Uterus (tissue), 4 donors: ENCODE results near the gene ITM2A. TPM values are rescaled to one million over a fixed set of nuclear protein-coding genes. Genes with fewer than 3 reads are reported as not detected.
A peak's percentile ranks its signal among the peaks of the same experiment; 100 is the strongest.

Source experiments
- DNase-seq, 2 donors: peaks; one replicate each; pipeline ENCODE4 v3.0.0-alpha.2; 2019 to 2020
- H3K27ac ChIP-seq, 2 donors: fragments of 200-600 bp; sonication (generic); 1 replicate in 1 of 2; 2 replicates in 1 of 2; pipeline ENCODE4 v1.5.1; 2016 to 2018
- H3K27me3 ChIP-seq, 2 donors: fragments of 200-600 bp; sonication (generic); one replicate each; pipeline ENCODE4 v1.5.1; 2018 to 2019; ENCODE audit warnings: control low read depth in 1 of 2
- H3K36me3 ChIP-seq, 2 donors: fragments of 200-600 bp; sonication (generic); one replicate each; pipeline ENCODE4 v1.5.1; 2019; ENCODE audit warnings: control low read depth in 1 of 2
- H3K4me1 ChIP-seq, 2 donors: fragments of 200-600 bp; sonication (generic); one replicate each; pipeline ENCODE4 v1.5.1; 2018 to 2019; ENCODE audit warnings: control low read depth in 1 of 2
- H3K4me3 ChIP-seq, 2 donors: fragments of 200-600 bp; sonication (generic); 1 replicate in 1 of 2; 2 replicates in 1 of 2; pipeline ENCODE4 v1.5.1; 2018 to 2019; ENCODE audit warnings: mild to moderate bottlenecking in 1 of 2
- H3K9me3 ChIP-seq, 2 donors: fragments of 200-600 bp; sonication (generic); one replicate each; pipeline ENCODE4 v1.5.1; 2019; ENCODE audit warnings: control low read depth in 1 of 2
- POLR2A ChIP-seq, 2 donors: fragments of 450-650 bp; IDR thresholded peaks; one replicate each; pipeline ENCODE4 v1.6.1; 2016; ENCODE audit warnings: antibody characterized with exemption in 2 of 2, mild to moderate bottlenecking in 1 of 2, moderate library complexity in 1 of 2
- intact Hi-C: fragments of 100-400 bp; cut with DNase I; formaldehyde crosslinking; loops from one replicate; pipeline ENCODE4 v1.15.1; 2023; ENCODE audit warnings: low total_unique reads
- total RNA-seq, 4 donors: library from RNA; depleted of rRNA in 3 of 4; stranded (reverse); fragments of >200 nt in 3 of 4; gene quantifications; one replicate each; pipeline versions ENCODE4 v1.1.0 to v1.2.4, GENCODE V29; 2014 to 2023
- TF ChIP-seq, protein P1 (sequence below), 4 experiments: fragments of 200-600 bp in 2 of 4; fragments of 450-650 bp in 2 of 4; sonication (generic) in 2 of 4; IDR thresholded peaks; one replicate each; pipeline ENCODE4 v1.5.1; 2016 to 2019; ENCODE audit warnings: antibody characterized with exemption in 4 of 4, mild to moderate bottlenecking in 2 of 4, moderate library complexity in 1 of 4
- donor health status: DM: yes; HTN: yes; CAD: no.

The ITM2A gene
- total RNA-seq, 4 donors from 2014 or later = 69.7 to 565 (median 94.4) TPM

- no peaks in the 10 kb centered on the region for H3K9me3 ChIP-seq
- no peaks in the 10 kb centered on the region for H3K27me3 ChIP-seq
- TF ChIP-seq, protein P1, sequence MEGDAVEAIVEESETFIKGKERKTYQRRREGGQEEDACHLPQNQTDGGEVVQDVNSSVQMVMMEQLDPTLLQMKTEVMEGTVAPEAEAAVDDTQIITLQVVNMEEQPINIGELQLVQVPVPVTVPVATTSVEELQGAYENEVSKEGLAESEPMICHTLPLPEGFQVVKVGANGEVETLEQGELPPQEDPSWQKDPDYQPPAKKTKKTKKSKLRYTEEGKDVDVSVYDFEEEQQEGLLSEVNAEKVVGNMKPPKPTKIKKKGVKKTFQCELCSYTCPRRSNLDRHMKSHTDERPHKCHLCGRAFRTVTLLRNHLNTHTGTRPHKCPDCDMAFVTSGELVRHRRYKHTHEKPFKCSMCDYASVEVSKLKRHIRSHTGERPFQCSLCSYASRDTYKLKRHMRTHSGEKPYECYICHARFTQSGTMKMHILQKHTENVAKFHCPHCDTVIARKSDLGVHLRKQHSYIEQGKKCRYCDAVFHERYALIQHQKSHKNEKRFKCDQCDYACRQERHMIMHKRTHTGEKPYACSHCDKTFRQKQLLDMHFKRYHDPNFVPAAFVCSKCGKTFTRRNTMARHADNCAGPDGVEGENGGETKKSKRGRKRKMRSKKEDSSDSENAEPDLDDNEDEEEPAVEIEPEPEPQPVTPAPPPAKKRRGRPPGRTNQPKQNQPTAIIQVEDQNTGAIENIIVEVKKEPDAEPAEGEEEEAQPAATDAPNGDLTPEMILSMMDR (IDR thresholded peaks at IDR 0.05) = no peak
- TF ChIP-seq POLR2A (IDR thresholded peaks at IDR 0.05) = no peak
- no peaks in the 10 kb centered on the region for H3K36me3 ChIP-seq
- H3K4me3 ChIP-seq = no peak overlapping the region
- no peaks in the 10 kb centered on the region for H3K4me1 ChIP-seq
- no peak for DNase-seq
- intact Hi-C loops = no loop called here
- no peak overlapping the region for H3K27ac ChIP-seq
These were observed 4.5 kb upstream of the ITM2A start for GRCh38 chrX:79371640-79372039.

DNA sequence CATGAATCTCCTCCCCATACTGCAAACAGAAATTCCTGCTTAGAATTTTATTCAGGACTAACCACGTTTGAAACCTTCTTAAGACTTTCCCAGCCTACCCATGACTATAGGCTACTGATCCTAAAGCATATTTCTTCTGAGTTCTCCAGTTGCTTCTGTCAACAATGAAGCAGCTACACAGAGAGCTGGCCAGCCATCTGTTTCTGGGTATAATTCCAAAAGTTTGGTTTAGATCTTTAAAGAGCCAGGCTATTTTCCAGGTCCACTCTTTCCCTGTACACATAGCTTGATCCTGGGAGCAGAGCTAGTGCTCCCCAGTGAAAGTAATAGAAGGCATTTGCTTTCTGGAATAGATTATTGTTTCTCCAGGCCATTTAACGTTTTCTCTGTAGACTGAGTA is 4.0 kb upstream of the ITM2A start:
- no peak for DNase-seq
- TF ChIP-seq, protein P1 (IDR thresholded peaks at IDR 0.05) = no peak
- Histone ChIP-seq H3K4me3 (no peak overlapping the region), H3K9me3 (no peaks in the 10 kb centered on the region), H3K27me3 (no peaks in the 10 kb centered on the region), H3K4me1 (no peaks in the 10 kb centered on the region), H3K27ac (no peak overlapping the region), H3K36me3 (no peaks in the 10 kb centered on the region)
- intact Hi-C loops = no loop called here

DNA sequence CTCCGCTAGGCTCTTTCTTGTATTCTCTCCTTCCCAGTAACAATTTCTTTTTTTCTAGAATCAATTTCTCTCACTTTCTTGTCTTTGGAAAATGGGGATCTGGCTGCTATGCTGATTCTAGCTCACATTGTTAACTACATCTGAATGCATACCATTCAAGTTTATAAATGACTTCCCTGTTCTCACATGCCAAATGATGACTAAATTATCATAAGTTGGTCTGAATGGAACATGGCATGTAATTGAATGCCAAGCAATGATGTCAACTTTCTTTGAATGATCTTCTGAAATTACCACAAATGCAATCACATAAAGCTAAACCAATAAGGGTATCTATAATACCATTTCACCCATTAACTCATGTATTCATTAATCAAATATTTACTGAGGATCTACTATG is 2.7 kb upstream of the ITM2A start:
- Histone ChIP-seq H3K27me3 (no peaks in the 10 kb centered on the region), H3K4me3 (no peak overlapping the region), H3K27ac (no peak overlapping the region), H3K36me3 (no peaks in the 10 kb centered on the region), H3K9me3 (no peaks in the 10 kb centered on the region), H3K4me1 (no peaks in the 10 kb centered on the region)
- intact Hi-C loops = no loop called here
- TF ChIP-seq, protein P1 (IDR thresholded peaks at IDR 0.05) = no peak
- no peak for TF ChIP-seq POLR2A (IDR thresholded peaks at IDR 0.05)
- DNase-seq = no peak

- no peaks in the 10 kb centered on the region for H3K4me1 ChIP-seq
- H3K36me3 ChIP-seq = no peaks in the 10 kb centered on the region
- DNase-seq = no peak
- H3K4me3 ChIP-seq = no peak overlapping the region
- no peaks in the 10 kb centered on the region for H3K27me3 ChIP-seq
- H3K27ac ChIP-seq = no peak overlapping the region
- TF ChIP-seq, protein P1 (IDR thresholded peaks at IDR 0.05) = no peak
- TF ChIP-seq POLR2A (IDR thresholded peaks at IDR 0.05) = no peak
- no peaks in the 10 kb centered on the region for H3K9me3 ChIP-seq
- intact Hi-C loops = no loop called here
These were observed 1.3 kb upstream of the ITM2A start for GRCh38 chrX:79368441-79368840.

DNA sequence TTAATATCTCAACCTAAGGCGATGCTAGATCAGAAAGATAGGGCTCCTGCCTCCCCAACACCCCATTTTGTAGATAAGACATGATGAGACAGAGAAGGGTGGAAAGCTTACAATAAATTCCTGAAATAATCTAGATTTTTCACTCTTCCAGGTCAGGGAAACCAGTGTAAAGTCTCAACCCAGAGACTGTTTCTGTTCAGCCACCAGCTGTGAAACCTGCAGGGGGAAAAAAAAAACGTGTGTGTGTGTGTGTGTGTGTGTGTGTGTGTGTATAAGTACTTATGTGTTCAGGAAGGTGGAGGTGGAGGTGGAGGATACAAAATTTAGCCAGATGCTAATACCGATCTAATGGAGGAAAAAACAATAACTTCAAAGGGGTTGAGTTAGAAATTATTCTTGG is 773 bp upstream of the ITM2A start:
- H3K36me3 ChIP-seq = no peaks in the 10 kb centered on the region
- H3K27me3 ChIP-seq = no peaks in the 10 kb centered on the region
- TF ChIP-seq, protein P1 (IDR thresholded peaks at IDR 0.05) = no peak
- TF ChIP-seq POLR2A (IDR thresholded peaks at IDR 0.05) = no peak
- H3K4me1 ChIP-seq = no peaks in the 10 kb centered on the region
- H3K9me3 ChIP-seq = no peaks in the 10 kb centered on the region
- no peak for DNase-seq
- H3K4me3 ChIP-seq = no peak overlapping the region
- peak overlapping the region; percentile 59 to 67 for H3K27ac ChIP-seq
- intact Hi-C loops = no loop called here
